Neural cell (in vitro differentiated cells): ENCODE data around the gene AP1M2. TPM values are rescaled to one million over a fixed set of nuclear protein-coding genes. Genes with fewer than 3 reads are reported as not detected.
A peak's percentile ranks its signal among the peaks of the same experiment; 100 is the strongest.

Source experiments
- H2AFZ ChIP-seq: fragments of 200-600, 300-800 bp; sonication (generic), shearing (Covaris generic); 2 replicates; pipeline ENCODE4 v1.6.0; 2014; ENCODE audit warnings: low read depth, mild to moderate bottlenecking, antibody characterized with exemption, low read length, moderate library complexity
- H3F3A ChIP-seq: fragments of 200-600 bp; shearing (Covaris generic); 2 replicates; pipeline ENCODE4 v1.6.1; 2016; ENCODE audit warnings: mild to moderate bottlenecking, moderate library complexity, mixed read lengths, antibody characterized with exemption, low read length; ENCODE audit not compliant: insufficient read depth, poor library complexity, severe bottlenecking
- H3K27ac ChIP-seq: fragments of 200-600, 300-800 bp; sonication (generic), shearing (Covaris generic); 2 replicates; pipeline ENCODE4 v1.5.1; 2014; ENCODE audit warnings: mild to moderate bottlenecking, low read length, moderate library complexity
- H3K27me3 ChIP-seq: fragments of 300-800, 200-600 bp; sonication (generic), shearing (Covaris generic); 2 replicates; pipeline ENCODE4 v1.6.0; 2014; ENCODE audit warnings: mild to moderate bottlenecking, low read depth, low read length, moderate library complexity; ENCODE audit not compliant: insufficient read depth
- H3K36me3 ChIP-seq: fragments of 300-800, 200-600 bp; sonication (generic), shearing (Covaris generic); 2 replicates; pipeline ENCODE4 v1.5.1; 2014; ENCODE audit warnings: mild to moderate bottlenecking, antibody characterized with exemption, low read length, moderate library complexity; ENCODE audit not compliant: insufficient read depth
- H3K4me2 ChIP-seq: fragments of 300-800, 200-600 bp; sonication (generic), shearing (Covaris generic); 2 replicates; pipeline ENCODE4 v1.6.0; 2014; ENCODE audit warnings: mild to moderate bottlenecking, low read length
- H3K4me3 ChIP-seq: fragments of 300-800, 200-600 bp; sonication (generic), shearing (Covaris generic); 2 replicates; pipeline ENCODE4 v1.5.1; 2014; ENCODE audit warnings: mild to moderate bottlenecking, low read length, moderate library complexity
- H3K79me2 ChIP-seq: fragments of 200-600 bp; shearing (Covaris generic); replicated peaks from 2 replicates; pipeline ENCODE4 v1.6.0; 2014; ENCODE audit warnings: mild to moderate bottlenecking, low read length, moderate library complexity; ENCODE audit not compliant: insufficient read depth
- H3K9ac ChIP-seq: fragments of 300-800, 200-600 bp; sonication (generic), shearing (Covaris generic); 2 replicates; pipeline ENCODE4 v1.6.1; 2016; ENCODE audit warnings: mild to moderate bottlenecking, low read length, mixed read lengths
- H3K9me2 ChIP-seq: fragments of 200-600 bp; shearing (Covaris generic); 2 replicates; pipeline ENCODE4 v1.6.1; 2016; ENCODE audit warnings: mild to moderate bottlenecking, low read length, mixed read lengths; ENCODE audit not compliant: insufficient read depth
- H3K9me3 ChIP-seq: fragments of 200-600, 300-800 bp; sonication (generic), shearing (Covaris generic); 2 replicates; pipeline ENCODE4 v1.6.1; 2016; ENCODE audit warnings: mild to moderate bottlenecking, mixed run types, low read length, moderate library complexity, mixed read lengths
- H4K20me1 ChIP-seq: fragments of 200-600 bp; shearing (Covaris generic); 2 replicates; pipeline ENCODE4 v1.6.1; 2016; ENCODE audit warnings: mild to moderate bottlenecking, mixed run types; ENCODE audit not compliant: insufficient read depth
- CTCF ChIP-seq: fragments of 450-650 bp; IDR thresholded peaks from 2 replicates; pipeline ENCODE4 v1.5.1; 2014; ENCODE audit warnings: antibody characterized with exemption, mild to moderate bottlenecking, moderate library complexity; ENCODE audit not compliant: poor library complexity, severe bottlenecking
- EP300 ChIP-seq: fragments of 450-650 bp; conservative IDR thresholded peaks from 2 replicates; pipeline ENCODE4 v1.6.1; 2014; ENCODE audit warnings: antibody characterized with exemption, mild to moderate bottlenecking, moderate library complexity; ENCODE audit not compliant: poor library complexity, severe bottlenecking
- EZH2 ChIP-seq: fragments of 200-600, 300-800 bp; shearing (Covaris generic), sonication (generic); IDR thresholded peaks from 2 replicates; pipeline ENCODE4 v1.6.1; 2014; ENCODE audit warnings: antibody characterized with exemption, low read length, borderline replicate concordance, mild to moderate bottlenecking; ENCODE audit not compliant: insufficient read depth, poor library complexity, severe bottlenecking
- MXI1 ChIP-seq: fragments of 450-650 bp; conservative IDR thresholded peaks from 2 replicates; pipeline ENCODE4 v1.6.1; 2014; ENCODE audit warnings: antibody characterized with exemption, mild to moderate bottlenecking; ENCODE audit not compliant: poor library complexity, severe bottlenecking
- POLR2AphosphoS5 ChIP-seq: IDR thresholded peaks from 2 replicates; pipeline ENCODE4 v1.6.1; 2012
- RAD21 ChIP-seq: fragments of 450-650 bp; conservative IDR thresholded peaks from 2 replicates; pipeline ENCODE4 v1.6.1; 2014; ENCODE audit warnings: antibody characterized with exemption, mild to moderate bottlenecking, moderate library complexity
- REST ChIP-seq: IDR thresholded peaks from 2 replicates; pipeline ENCODE4 v1.6.1; 2012; ENCODE audit warnings: borderline replicate concordance
- SMC3 ChIP-seq: fragments of 450-650 bp; conservative IDR thresholded peaks from 2 replicates; pipeline ENCODE4 v1.6.1; 2014; ENCODE audit warnings: antibody characterized with exemption, mild to moderate bottlenecking, moderate library complexity; ENCODE audit not compliant: poor library complexity
- TAF1 ChIP-seq: IDR thresholded peaks from 2 replicates; pipeline ENCODE4 v1.6.1; 2012; ENCODE audit warnings: low read depth
- polyA minus RNA-seq: library from RNA; depleted of rRNA, polyadenylated mRNA; stranded (reverse); fragments of >200 nt; gene quantifications from 2 replicates; pipeline ENCODE4 v1.2.3, GENCODE V29; 2014
- polyA plus RNA-seq: library from polyadenylated mRNA; depleted of rRNA; stranded (reverse); fragments of >200 nt; gene quantifications from 2 replicates; pipeline ENCODE4 v1.2.3, GENCODE V29; 2014

AP1M2 gene
- polyA plus RNA-seq = 0.38 and 3.7 TPM in 2 replicates
- not detected in 2 replicates for polyA minus RNA-seq

GRCh38 chr19:10587022-10587838 is at the start of gene AP1M2:
TSS of gene AP1M2 (minus strand) at chr19:10587312. CDS start at chr19:10587231, 81 bp downstream.
- Histone ChIP-seq H3K4me3 (peak within 1 kb of the TSS; percentile 58), H3K79me2 (no peaks in the 10 kb centered on the region), H4K20me1 (no peaks in the 10 kb centered on the region), H3F3A (no peaks in the 10 kb centered on the region), H3K27me3 (peaks cover 29% of the 10 kb centered on the region), H2AFZ (no peak within 1 kb of the TSS), H3K9me2 (no peaks in the 10 kb centered on the region), H3K27ac (no peak within 1 kb of the TSS), H3K9me3 (no peaks in the 10 kb centered on the region), H3K36me3 (no peaks in the 10 kb centered on the region), H3K9ac (no peak within 1 kb of the TSS), H3K4me2 (no peak within 1 kb of the TSS)
- TF ChIP-seq SMC3 = no peak
- no peak for TF ChIP-seq MXI1
- TF ChIP-seq RAD21 = no peak
- TF ChIP-seq EP300 = no peak
- no peak for TF ChIP-seq EZH2
- TF ChIP-seq CTCF = no peak
- no peak for TF ChIP-seq POLR2AphosphoS5
- TF ChIP-seq TAF1 = no peak
- TF ChIP-seq REST = no peak

GRCh38 chr19:10636304-10636972 is 49.3 kb upstream of the AP1M2 start:
- Histone ChIP-seq H3K9me2 (no peaks in the 10 kb centered on the region), H4K20me1 (no peaks in the 10 kb centered on the region), H3K4me3 (no peak overlapping the region), H3F3A (no peaks in the 10 kb centered on the region), H3K36me3 (no peaks in the 10 kb centered on the region), H3K79me2 (no peaks in the 10 kb centered on the region), H3K9ac (no peak overlapping the region), H3K4me2 (no peak overlapping the region), H3K27me3 (no peaks in the 10 kb centered on the region), H2AFZ (no peak overlapping the region), H3K9me3 (no peaks in the 10 kb centered on the region), H3K27ac (no peak overlapping the region)
- TF ChIP-seq TAF1 (no peak), CTCF (no peak), POLR2AphosphoS5 (no peak), SMC3 (no peak), REST (no peak), EP300 (no peak)
